ACC112 (cell line): ENCODE results near the gene CALN1.

Experiments
- H2AFZ ChIP-seq: fragments of 200-600 bp; sonication (generic); one replicate; pipeline ENCODE4 v1.6.0; 2017; ENCODE audit warnings: antibody characterized with exemption, low read length; ENCODE audit not compliant: unreplicated experiment
- H3K27ac ChIP-seq: fragments of 200-600 bp; sonication (generic); 2 replicates; pipeline ENCODE4 v1.5.1; 2014; ENCODE audit warnings: low read depth, mild to moderate bottlenecking, antibody characterized with exemption, low read length, moderate library complexity
- H3K27me3 ChIP-seq: fragments of 200-600 bp; sonication (generic); 2 replicates; pipeline ENCODE4 v1.6.1; 2014; ENCODE audit warnings: mild to moderate bottlenecking, antibody characterized with exemption, low read length, moderate library complexity, mixed read lengths; ENCODE audit not compliant: insufficient read depth
- H3K36me3 ChIP-seq: fragments of 200-600 bp; sonication (generic); 2 replicates; pipeline ENCODE4 v1.6.1; 2016; ENCODE audit warnings: mild to moderate bottlenecking, antibody characterized with exemption, low read length, moderate library complexity, mixed read lengths; ENCODE audit not compliant: insufficient read depth
- H3K4me1 ChIP-seq: fragments of 200-600 bp; sonication (generic); one replicate; pipeline ENCODE4 v1.6.1; 2016; ENCODE audit warnings: low read length, mixed read lengths; ENCODE audit not compliant: insufficient read depth, unreplicated experiment, control insufficient read depth
- H3K4me3 ChIP-seq: fragments of 200-600 bp; sonication (generic); 2 replicates; pipeline ENCODE4 v1.5.1; 2014; ENCODE audit warnings: mild to moderate bottlenecking, low read depth, low read length
- H3K79me2 ChIP-seq: fragments of 200-600 bp; sonication (generic); one replicate; pipeline ENCODE4 v1.6.0; 2016; ENCODE audit warnings: low read length; ENCODE audit not compliant: control insufficient read depth, unreplicated experiment, insufficient read depth

CALN1 gene

GRCh38 chr7:72326365-72326764, 85.8 kb downstream of the CALN1 start:
- H3K4me1 ChIP-seq: no peaks in the 10 kb centered on the region
- H3K27me3 ChIP-seq: no peaks in the 10 kb centered on the region
- H3K4me3 ChIP-seq: no peak overlapping the region
- H3K36me3 ChIP-seq: no peaks in the 10 kb centered on the region
- H2AFZ ChIP-seq: no peak overlapping the region
- no peaks in the 10 kb centered on the region for H3K79me2 ChIP-seq
- no peak overlapping the region for H3K27ac ChIP-seq

GRCh38 chr7:72325561-72325960, 86.6 kb downstream of the CALN1 start:
- H3K27ac ChIP-seq: no peak overlapping the region
- no peaks in the 10 kb centered on the region for H3K79me2 ChIP-seq
- no peak overlapping the region for H3K4me3 ChIP-seq
- H3K27me3 ChIP-seq: no peaks in the 10 kb centered on the region
- no peaks in the 10 kb centered on the region for H3K36me3 ChIP-seq
- H3K4me1 ChIP-seq: no peaks in the 10 kb centered on the region
- no peak overlapping the region for H2AFZ ChIP-seq

- Histone ChIP-seq H3K27me3 (no peaks in the 10 kb centered on the region), H3K4me3 (no peak overlapping the region), H3K4me1 (no peaks in the 10 kb centered on the region), H3K27ac (no peak overlapping the region), H3K79me2 (no peaks in the 10 kb centered on the region), H3K36me3 (no peaks in the 10 kb centered on the region), H2AFZ (no peak overlapping the region)
These were observed 90.5 kb downstream of the CALN1 start for GRCh38 chr7:72321637-72322036.

- no peaks in the 10 kb centered on the region for H3K4me1 ChIP-seq
- no peaks in the 10 kb centered on the region for H3K36me3 ChIP-seq
- no peak overlapping the region for H2AFZ ChIP-seq
- no peak overlapping the region for H3K27ac ChIP-seq
- H3K27me3 ChIP-seq: no peaks in the 10 kb centered on the region
- no peaks in the 10 kb centered on the region for H3K79me2 ChIP-seq
- no peak overlapping the region for H3K4me3 ChIP-seq
These were observed 91.1 kb downstream of the CALN1 start for GRCh38 chr7:72321081-72321480.

- Histone ChIP-seq H2AFZ (no peak overlapping the region), H3K4me3 (no peak overlapping the region), H3K79me2 (no peaks in the 10 kb centered on the region), H3K36me3 (no peaks in the 10 kb centered on the region), H3K27me3 (no peaks in the 10 kb centered on the region), H3K4me1 (no peaks in the 10 kb centered on the region), H3K27ac (no peak overlapping the region)
These were observed 94.8 kb downstream of the CALN1 start for GRCh38 chr7:72317341-72317740.

- Histone ChIP-seq H3K4me3 (no peak overlapping the region), H3K36me3 (no peaks in the 10 kb centered on the region), H3K79me2 (no peaks in the 10 kb centered on the region), H3K27ac (no peak overlapping the region), H2AFZ (no peak overlapping the region), H3K4me1 (no peaks in the 10 kb centered on the region), H3K27me3 (no peaks in the 10 kb centered on the region)
These were observed 96.0 kb downstream of the CALN1 start for GRCh38 chr7:72316148-72316547.

GRCh38 chr7:72313906-72314305, 98.2 kb downstream of the CALN1 start:
- no peak overlapping the region for H2AFZ ChIP-seq
- no peaks in the 10 kb centered on the region for H3K27me3 ChIP-seq
- no peaks in the 10 kb centered on the region for H3K4me1 ChIP-seq
- no peaks in the 10 kb centered on the region for H3K79me2 ChIP-seq
- H3K27ac ChIP-seq: no peak overlapping the region
- H3K36me3 ChIP-seq: no peaks in the 10 kb centered on the region
- H3K4me3 ChIP-seq: no peak overlapping the region

- no peaks in the 10 kb centered on the region for H3K27me3 ChIP-seq
- no peak overlapping the region for H2AFZ ChIP-seq
These were observed 101.8 kb downstream of the CALN1 start for GRCh38 chr7:72310301-72310700.

GRCh38 chr7:72309476-72309875, 102.7 kb downstream of the CALN1 start:
- no peaks in the 10 kb centered on the region for H3K36me3 ChIP-seq
- no peak overlapping the region for H3K27ac ChIP-seq
- no peaks in the 10 kb centered on the region for H3K79me2 ChIP-seq
- H2AFZ ChIP-seq: no peak overlapping the region
- H3K27me3 ChIP-seq: no peaks in the 10 kb centered on the region
- no peak overlapping the region for H3K4me3 ChIP-seq
- H3K4me1 ChIP-seq: no peaks in the 10 kb centered on the region

More at GRCh38 chr7:72310301-72310700, 101.8 kb downstream of the CALN1 start:
- no peaks in the 10 kb centered on the region for H3K79me2 ChIP-seq
- no peaks in the 10 kb centered on the region for H3K36me3 ChIP-seq
- H3K4me3 ChIP-seq: no peak overlapping the region
- no peaks in the 10 kb centered on the region for H3K4me1 ChIP-seq
- H3K27ac ChIP-seq: no peak overlapping the region

GRCh38 chr7:72308986-72309385, 103.2 kb downstream of the CALN1 start:
- Histone ChIP-seq H3K27ac (no peak overlapping the region), H2AFZ (no peak overlapping the region), H3K4me1 (no peaks in the 10 kb centered on the region), H3K27me3 (no peaks in the 10 kb centered on the region), H3K36me3 (no peaks in the 10 kb centered on the region), H3K79me2 (no peaks in the 10 kb centered on the region), H3K4me3 (no peak overlapping the region)

- no peak overlapping the region for H3K4me3 ChIP-seq
- no peak overlapping the region for H3K27ac ChIP-seq
- H2AFZ ChIP-seq: no peak overlapping the region
- H3K79me2 ChIP-seq: no peaks in the 10 kb centered on the region
- H3K36me3 ChIP-seq: no peaks in the 10 kb centered on the region
- no peaks in the 10 kb centered on the region for H3K27me3 ChIP-seq
- H3K4me1 ChIP-seq: no peaks in the 10 kb centered on the region
These were observed 104.6 kb downstream of the CALN1 start for GRCh38 chr7:72307566-72307965.
